Testis (tissue), 2 donors: Measurements from ENCODE around the gene GATA2.

Source experiments
- CTCF ChIP-seq, 3 experiments: fragments of 450-650 bp in 2 of 3; fragments of 200-600 bp in 1 of 3; sonication (generic) in 1 of 3; IDR thresholded peaks; one replicate each; pipeline ENCODE4 v1.5.1; 2016 to 2019; ENCODE audit warnings: antibody characterized with exemption in 3 of 3, mild to moderate bottlenecking in 2 of 3, moderate library complexity in 1 of 3
- POLR2A ChIP-seq: fragments of 450-650 bp; IDR thresholded peaks from one replicate; pipeline ENCODE4 v1.6.1; 2017; ENCODE audit warnings: antibody characterized with exemption, mild to moderate bottlenecking, moderate library complexity

- no peak for TF ChIP-seq CTCF (IDR thresholded peaks at IDR 0.05)
- TF ChIP-seq POLR2A: no peak
Observed at GRCh38 chr3:128502712-128503111, 9.7 kb upstream of the GATA2 start.
